Fibroblast of lung (primary cell): Measurements from ENCODE around the gene LRRC8D. TPM values are rescaled to one million over a fixed set of nuclear protein-coding genes. Genes with fewer than 3 reads are reported as not detected.

ENCODE experiments used
- DNase-seq, 2 donors: peaks; one replicate each; pipeline versions ENCODE4 v3.0.0 to v3.0.0-alpha.2; 2010; ENCODE audit warnings: low read depth in 2 of 2
- H2AFZ ChIP-seq: 2 replicates; pipeline ENCODE4 v1.5.1; 2012; ENCODE audit warnings: low read length, control low read depth, inconsistent platforms
- H3K27ac ChIP-seq: 2 replicates; pipeline ENCODE4 v1.5.1; 2011; ENCODE audit warnings: low read length, control low read depth; ENCODE audit not compliant: insufficient read depth
- H3K27me3 ChIP-seq: 2 replicates; pipeline ENCODE4 v1.5.1; 2011; ENCODE audit warnings: mild to moderate bottlenecking, low read length; ENCODE audit not compliant: control insufficient read depth, insufficient read depth
- H3K36me3 ChIP-seq: 2 replicates; pipeline ENCODE4 v1.5.1; 2011; ENCODE audit warnings: low read length; ENCODE audit not compliant: control insufficient read depth, insufficient read depth
- H3K4me1 ChIP-seq: 2 replicates; pipeline ENCODE4 v1.5.1; 2011; ENCODE audit warnings: low read length; ENCODE audit not compliant: control insufficient read depth, insufficient read depth; ENCODE audit errors: extremely low read depth
- H3K4me2 ChIP-seq: 2 replicates; pipeline ENCODE4 v1.5.1; 2011; ENCODE audit warnings: low read length, control low read depth; ENCODE audit not compliant: insufficient read depth; ENCODE audit errors: extremely low read depth
- H3K4me3 ChIP-seq, 4 experiments: fragments of 200-600 bp in 1 of 4; sonication (generic) in 1 of 4; replicated peaks in 1 of 4; 2 replicates each; pipeline ENCODE4 v1.5.1; 2011 to 2016; ENCODE audit warnings: low read length in 4 of 4, low read depth in 3 of 4, mild to moderate bottlenecking in 3 of 4, control low read depth in 2 of 4, inconsistent platforms in 1 of 4, mixed read lengths in 1 of 4; ENCODE audit not compliant: insufficient read depth in 1 of 4; ENCODE audit errors: control extremely low read depth in 1 of 4
- H3K79me2 ChIP-seq: 2 replicates; pipeline ENCODE4 v1.5.1; 2012; ENCODE audit warnings: mild to moderate bottlenecking, low read length, inconsistent platforms; ENCODE audit not compliant: control insufficient read depth, insufficient read depth
- H3K9ac ChIP-seq: 2 replicates; pipeline ENCODE4 v1.5.1; 2011; ENCODE audit warnings: mild to moderate bottlenecking, low read length, control low read depth; ENCODE audit not compliant: insufficient read depth
- H3K9me3 ChIP-seq: 2 replicates; pipeline ENCODE4 v1.5.1; 2012; ENCODE audit warnings: low read depth, low read length; ENCODE audit not compliant: control insufficient read depth, insufficient read depth
- H4K20me1 ChIP-seq: 2 replicates; pipeline ENCODE4 v1.5.1; 2011; ENCODE audit warnings: low read length; ENCODE audit not compliant: control insufficient read depth, insufficient read depth; ENCODE audit errors: extremely low read depth
- CTCF ChIP-seq, 2 donors: IDR thresholded peaks in 1 of 2; conservative IDR thresholded peaks in 1 of 2; 1 replicate in 1 of 2; 2 replicates in 1 of 2; pipeline ENCODE4 v1.5.1; 2011 to 2012; ENCODE audit warnings: low read length in 2 of 2, control low read depth in 1 of 2, inconsistent platforms in 1 of 2, low read depth in 1 of 2, mild to moderate bottlenecking in 1 of 2
- EZH2 ChIP-seq: IDR thresholded peaks from 2 replicates; pipeline ENCODE4 v1.5.1; 2012; ENCODE audit warnings: low read length, control low read depth, mild to moderate bottlenecking; ENCODE audit errors: missing control alignments
- polyA plus RNA-seq, 2 donors: library from polyadenylated mRNA; depleted of rRNA in 1 of 2; stranded (reverse) in 1 of 2; unstranded in 1 of 2; fragments of >200 nt; gene quantifications; 2 replicates each; pipeline ENCODE4 v1.2.1, GENCODE V29; 2011 to 2012; ENCODE audit warnings: missing spikeins in 1 of 2
- total RNA-seq: library from RNA; depleted of rRNA; stranded (reverse); fragments of >200 nt; gene quantifications from 2 replicates; pipeline ENCODE4 v1.2.1, GENCODE V29; 2014

The LRRC8D gene
- total and polyA plus RNA-seq, 2 donors (not counting 1 experiment from before 2014, with no cell fraction given), result 41.0 to 58.1 TPM

GRCh38 chr1:89952605-89953130 is 131.8 kb downstream of the LRRC8D start:
- Histone ChIP-seq H3K4me3 (no peak overlapping the region), H3K9ac (peak overlapping the region; percentile 46), H2AFZ (no peak overlapping the region), H4K20me1 (no peaks in the 10 kb centered on the region), H3K4me1 (peaks cover 15% of the 10 kb centered on the region), H3K27me3 (no peaks in the 10 kb centered on the region), H3K36me3 (no peaks in the 10 kb centered on the region), H3K4me2 (peak overlapping the region; percentile 45), H3K27ac (peak overlapping the region; percentile 92), H3K9me3 (no peaks in the 10 kb centered on the region), H3K79me2 (no peaks in the 10 kb centered on the region)
- TF ChIP-seq CTCF (conservative IDR thresholded peaks at IDR 0.05 in 1 of 2, IDR thresholded peaks at IDR 0.05 in 1 of 2; ENCODE audit: low read depth in 1 of 2, low read length in 2 of 2), result no peak
- TF ChIP-seq EZH2, result no peak
- peak in 1 of 2 donors; percentile 46 for DNase-seq

GRCh38 chr1:89953131-89953626 is 132.3 kb downstream of the LRRC8D start:
- H3K9me3 ChIP-seq, result no peaks in the 10 kb centered on the region
- H3K27me3 ChIP-seq, result no peaks in the 10 kb centered on the region
- H3K27ac ChIP-seq, result peak overlapping the region; percentile 92
- no peaks in the 10 kb centered on the region for H4K20me1 ChIP-seq
- peaks cover 15% of the 10 kb centered on the region for H3K4me1 ChIP-seq
- DNase-seq, result peak; percentile 77 to 95
- peak overlapping the region; percentile 45 for H3K4me2 ChIP-seq
- H3K79me2 ChIP-seq, result no peaks in the 10 kb centered on the region
- peak overlapping the region; percentile 46 for H3K9ac ChIP-seq
- TF ChIP-seq CTCF (conservative IDR thresholded peaks at IDR 0.05 in 1 of 2, IDR thresholded peaks at IDR 0.05 in 1 of 2; ENCODE audit: low read depth in 1 of 2, low read length in 2 of 2), result no peak
- no peak for TF ChIP-seq EZH2
- no peaks in the 10 kb centered on the region for H3K36me3 ChIP-seq
- H2AFZ ChIP-seq, result no peak overlapping the region
- no peak overlapping the region for H3K4me3 ChIP-seq

GRCh38 chr1:89953929-89954328 is 133.1 kb downstream of the LRRC8D start:
- H4K20me1 ChIP-seq, result no peaks in the 10 kb centered on the region
- H3K4me1 ChIP-seq, result peaks cover 15% of the 10 kb centered on the region
- TF ChIP-seq EZH2 (no peak), CTCF (conservative IDR thresholded peaks at IDR 0.05 in 1 of 2, IDR thresholded peaks at IDR 0.05 in 1 of 2; ENCODE audit: low read depth in 1 of 2, low read length in 2 of 2) (no peak)
- peak overlapping the region; percentile 37 for H3K4me2 ChIP-seq
- DNase-seq, result no peak
- H3K4me3 ChIP-seq, result no peak overlapping the region
- no peaks in the 10 kb centered on the region for H3K79me2 ChIP-seq
- H3K36me3 ChIP-seq, result no peaks in the 10 kb centered on the region
- no peaks in the 10 kb centered on the region for H3K9me3 ChIP-seq
- peak overlapping the region; percentile 92 for H3K27ac ChIP-seq
- H3K27me3 ChIP-seq, result no peaks in the 10 kb centered on the region
- no peak overlapping the region for H2AFZ ChIP-seq
- no peak overlapping the region for H3K9ac ChIP-seq
